ENCODE results near the gene TMEM266.

TMEM266 gene

DNA sequence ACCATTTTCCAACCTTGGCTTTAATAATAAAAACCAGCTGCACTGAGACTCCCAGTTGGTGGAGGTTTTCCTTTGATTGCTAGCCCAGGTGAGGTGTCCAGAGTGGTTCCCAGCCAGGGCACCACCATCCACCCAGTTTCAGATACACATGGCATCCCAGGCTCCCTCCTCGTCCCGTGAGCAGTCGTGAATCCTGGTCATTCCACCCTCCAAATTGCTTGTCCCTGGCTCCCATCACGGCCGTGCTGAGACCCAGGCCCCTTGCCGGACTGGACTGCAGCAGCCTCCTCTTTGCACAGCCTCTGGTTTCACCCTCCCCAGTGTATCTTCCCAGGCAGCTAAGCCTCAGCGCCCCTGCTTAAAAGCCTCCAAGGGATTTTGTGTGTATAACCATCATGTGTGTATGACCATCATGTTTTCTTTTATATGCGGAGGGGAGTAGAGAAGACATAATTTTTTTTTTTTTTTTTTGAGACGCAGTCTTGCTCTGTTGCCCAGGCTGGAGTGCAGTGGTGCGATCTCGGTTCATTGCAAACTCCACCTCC is 145.2 kb downstream of the TMEM266 start:
- CTCF ChIA-PET = no interaction called here
- TF ChIP-seq FOXA1 (IDR thresholded peaks at IDR 0.05) = no peak
- no peak for TF ChIP-seq FOXK2 (IDR thresholded peaks at IDR 0.05)
- no peak for TF ChIP-seq SP1 (IDR thresholded peaks at IDR 0.05)
- TF ChIP-seq BHLHE40 (IDR thresholded peaks at IDR 0.05; ENCODE audit: borderline replicate concordance) = no peak
- no peak for TF ChIP-seq LEF1 (IDR thresholded peaks at IDR 0.05; ENCODE audit: borderline replicate concordance)
- TF ChIP-seq ELF4 (IDR thresholded peaks at IDR 0.05) = no peak
- no peak for DNase-seq (ENCODE audit: extremely low spot score)
- POLR2A ChIA-PET = no interaction called here

DNA sequence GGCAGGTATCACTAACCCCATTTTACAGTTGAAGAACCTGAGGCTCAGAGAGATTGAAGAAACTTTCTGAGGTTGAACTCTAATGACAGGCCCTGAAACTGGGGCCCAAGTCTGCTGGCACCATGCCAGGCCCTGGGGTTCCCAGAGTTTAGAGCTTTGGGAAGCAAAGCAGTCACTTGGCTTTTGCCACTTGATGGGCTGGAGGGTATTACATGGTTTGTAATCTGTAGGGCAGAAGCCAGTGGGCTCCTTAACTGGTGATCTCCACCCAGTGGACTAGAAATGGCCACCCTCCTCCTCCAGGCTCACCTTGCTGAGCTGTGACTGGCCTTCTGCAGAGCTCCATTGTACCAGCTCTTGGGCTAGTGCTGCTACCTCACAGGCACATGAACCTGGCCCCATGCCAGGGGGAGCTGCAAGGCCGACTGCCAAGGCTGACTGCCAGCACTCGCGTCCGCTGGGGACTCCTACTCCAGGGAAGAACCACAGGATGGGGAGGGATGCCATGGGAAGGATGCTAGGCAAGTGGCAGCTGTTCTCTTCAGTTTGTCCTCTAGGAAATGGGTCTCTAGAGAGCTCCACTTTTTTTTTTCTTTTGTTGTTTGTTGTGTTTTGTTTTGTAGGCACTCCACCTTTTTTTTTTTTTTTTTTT is 146.7 kb downstream of the TMEM266 start:
- ChIA-PET CTCF (no interaction called here), POLR2A (interaction anchor here (0.6 kb wide), 1 partner anchor 255 kb away, joined by 3 read pairs; no protein-coding TSS in a partner anchor)
- no peak for DNase-seq (ENCODE audit: extremely low spot score)
- TF ChIP-seq FOXK2 (IDR thresholded peaks at IDR 0.05) (no peak), BHLHE40 (IDR thresholded peaks at IDR 0.05; ENCODE audit: borderline replicate concordance) (no peak)

DNA sequence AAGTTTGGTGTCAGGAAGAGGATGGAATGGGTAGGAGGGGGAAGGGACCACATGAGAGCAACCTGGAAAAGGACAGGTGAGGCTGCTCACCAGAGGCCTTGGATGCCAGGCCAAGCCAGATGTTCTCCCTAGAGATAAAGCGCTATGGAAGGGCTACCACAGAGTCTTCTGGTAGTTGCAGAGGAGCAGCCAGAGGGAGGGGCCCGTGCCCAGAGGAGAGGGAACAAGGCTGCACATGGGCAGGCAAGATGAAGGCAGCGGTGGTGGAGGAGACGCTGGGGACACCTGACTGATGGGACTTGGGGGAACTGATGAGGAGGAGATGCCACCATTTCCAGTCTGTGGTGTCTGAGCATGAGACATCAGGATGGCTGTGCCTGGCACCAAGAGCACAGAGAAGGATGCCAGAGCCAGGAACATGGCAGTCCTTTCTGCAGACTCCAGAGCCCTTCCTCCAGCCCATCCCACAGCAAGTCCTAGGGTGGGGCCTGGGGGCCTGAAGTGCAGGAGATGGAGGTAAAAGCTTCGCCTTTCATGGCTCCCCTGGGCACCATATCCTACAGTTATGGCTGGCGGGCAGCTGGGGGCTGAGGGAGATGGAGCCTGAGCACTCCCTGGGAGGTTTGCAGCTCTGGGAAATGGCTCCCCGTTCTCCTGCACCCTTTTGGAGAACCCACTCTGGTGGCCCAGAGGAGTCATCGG is 148.4 kb downstream of the TMEM266 start:
- ChIA-PET POLR2A (no interaction called here), CTCF (no interaction called here)
- DNase-seq (ENCODE audit: extremely low spot score) = no peak
- TF ChIP-seq FOXA1 (IDR thresholded peaks at IDR 0.05) (no peak), FOXK2 (IDR thresholded peaks at IDR 0.05) (no peak)
- TF ChIP-seq, protein P1, sequence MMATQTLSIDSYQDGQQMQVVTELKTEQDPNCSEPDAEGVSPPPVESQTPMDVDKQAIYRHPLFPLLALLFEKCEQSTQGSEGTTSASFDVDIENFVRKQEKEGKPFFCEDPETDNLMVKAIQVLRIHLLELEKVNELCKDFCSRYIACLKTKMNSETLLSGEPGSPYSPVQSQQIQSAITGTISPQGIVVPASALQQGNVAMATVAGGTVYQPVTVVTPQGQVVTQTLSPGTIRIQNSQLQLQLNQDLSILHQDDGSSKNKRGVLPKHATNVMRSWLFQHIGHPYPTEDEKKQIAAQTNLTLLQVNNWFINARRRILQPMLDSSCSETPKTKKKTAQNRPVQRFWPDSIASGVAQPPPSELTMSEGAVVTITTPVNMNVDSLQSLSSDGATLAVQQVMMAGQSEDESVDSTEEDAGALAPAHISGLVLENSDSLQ (IDR thresholded peaks at IDR 0.05) = no peak

DNA sequence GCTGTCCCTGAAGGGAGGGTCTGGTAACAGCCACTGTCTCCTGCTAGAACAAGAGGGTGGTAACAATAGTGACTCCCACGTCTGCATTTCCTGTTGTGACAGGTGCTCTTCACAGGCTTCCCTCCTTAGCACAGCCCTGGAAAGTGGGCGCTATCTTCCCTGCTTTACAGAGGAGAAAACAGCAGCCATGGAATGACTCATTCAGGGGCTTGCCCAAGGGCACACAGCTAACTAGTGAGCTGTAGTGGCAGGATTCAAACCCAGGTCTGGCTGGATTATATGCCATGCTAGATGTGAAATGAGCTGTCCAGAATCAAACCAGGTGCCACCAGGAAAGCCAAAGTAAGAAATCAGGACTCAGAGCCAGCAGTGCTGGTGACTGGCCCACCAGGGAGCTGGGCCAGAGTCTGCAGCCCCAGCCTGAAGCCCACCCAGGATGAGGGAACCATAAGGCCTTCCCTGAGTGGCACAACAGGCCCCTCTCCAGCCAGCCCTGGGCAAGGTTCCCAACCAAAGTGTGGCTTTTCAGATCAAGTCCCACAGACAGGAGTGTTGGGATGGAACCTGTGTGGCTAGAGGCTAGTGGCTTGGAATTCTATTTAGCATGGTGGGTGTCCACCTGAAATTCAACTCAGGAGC is 149.1 kb downstream of the TMEM266 start:
- TF ChIP-seq, protein P1 (IDR thresholded peaks at IDR 0.05) = no peak
- TF ChIP-seq ELF4 (IDR thresholded peaks at IDR 0.05) (no peak), ZNF384 (IDR thresholded peaks at IDR 0.05) (no peak), BHLHE40 (IDR thresholded peaks at IDR 0.05; ENCODE audit: borderline replicate concordance) (no peak), CTBP1 (IDR thresholded peaks at IDR 0.05; ENCODE audit: borderline replicate concordance) (no peak), SUZ12 (IDR thresholded peaks at IDR 0.05) (no peak), TARDBP (IDR thresholded peaks at IDR 0.05) (no peak), FOXA1 (IDR thresholded peaks at IDR 0.05) (no peak), NFRKB (IDR thresholded peaks at IDR 0.05) (no peak), LEF1 (IDR thresholded peaks at IDR 0.05; ENCODE audit: borderline replicate concordance) (no peak), ARNT (IDR thresholded peaks at IDR 0.05) (no peak), L3MBTL2 (conservative IDR thresholded peaks at IDR 0.05) (no peak), FOXM1 (IDR thresholded peaks at IDR 0.05; ENCODE audit: borderline replicate concordance) (no peak)
- ChIA-PET CTCF (no interaction called here), POLR2A (interaction anchor here (0.5 to 1.1 kb wide), 2 partner anchors 9 to 71 kb away, joined by 3 read pairs; no protein-coding TSS in a partner anchor)
- no peak for DNase-seq (ENCODE audit: extremely low spot score)

DNA sequence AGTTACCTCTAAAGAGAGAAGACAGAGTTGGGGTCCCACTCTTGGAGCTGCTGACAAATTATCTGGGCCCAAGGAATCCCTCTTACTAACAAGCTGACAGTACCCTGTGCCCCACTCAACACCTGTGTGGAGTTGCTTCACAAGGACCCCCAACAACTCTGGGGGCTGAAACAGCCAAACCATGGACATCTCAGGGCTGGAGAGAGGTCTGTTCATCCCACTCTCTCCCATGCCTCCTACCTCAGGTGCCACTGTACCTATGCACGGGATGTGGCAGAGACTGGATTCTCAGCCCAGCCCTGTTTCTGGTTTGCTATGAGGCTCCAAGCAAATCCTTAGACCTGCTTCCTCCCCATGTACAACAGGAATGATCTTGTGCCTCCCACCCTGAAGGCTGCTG is 149.7 kb downstream of the TMEM266 start:
- no peak for DNase-seq (ENCODE audit: extremely low spot score)
- TF ChIP-seq, protein P1 (IDR thresholded peaks at IDR 0.05) = no peak
- TF ChIP-seq HDGF (IDR thresholded peaks at IDR 0.05; ENCODE audit: borderline replicate concordance) = no peak
- TF ChIP-seq FOXK2 (IDR thresholded peaks at IDR 0.05) = no peak
- TF ChIP-seq LEF1 (IDR thresholded peaks at IDR 0.05; ENCODE audit: borderline replicate concordance) = no peak
- TF ChIP-seq SUZ12 (IDR thresholded peaks at IDR 0.05) = no peak
- no peak for TF ChIP-seq ARNT (IDR thresholded peaks at IDR 0.05)
- no peak for TF ChIP-seq CTBP1 (IDR thresholded peaks at IDR 0.05; ENCODE audit: borderline replicate concordance)
- no peak for TF ChIP-seq SP1 (IDR thresholded peaks at IDR 0.05)
- TF ChIP-seq ZNF384 (IDR thresholded peaks at IDR 0.05) = no peak
- TF ChIP-seq L3MBTL2 (conservative IDR thresholded peaks at IDR 0.05) = no peak
- no peak for TF ChIP-seq BHLHE40 (IDR thresholded peaks at IDR 0.05; ENCODE audit: borderline replicate concordance)
- TF ChIP-seq ELF4 (IDR thresholded peaks at IDR 0.05) = no peak
- TF ChIP-seq FOXA1 (IDR thresholded peaks at IDR 0.05) = no peak
- TF ChIP-seq NFRKB (IDR thresholded peaks at IDR 0.05) = no peak
- no peak for TF ChIP-seq TARDBP (IDR thresholded peaks at IDR 0.05)
- TF ChIP-seq FOXM1 (IDR thresholded peaks at IDR 0.05; ENCODE audit: borderline replicate concordance) = no peak
- CTCF ChIA-PET = interaction anchor here (0.7 kb wide), 1 partner anchor 26 kb away, joined by 3 read pairs; no protein-coding TSS in a partner anchor
- POLR2A ChIA-PET = interaction anchor here (1.1 kb wide), 1 partner anchor 9 kb away, joined by 3 read pairs; no protein-coding TSS in a partner anchor

DNA sequence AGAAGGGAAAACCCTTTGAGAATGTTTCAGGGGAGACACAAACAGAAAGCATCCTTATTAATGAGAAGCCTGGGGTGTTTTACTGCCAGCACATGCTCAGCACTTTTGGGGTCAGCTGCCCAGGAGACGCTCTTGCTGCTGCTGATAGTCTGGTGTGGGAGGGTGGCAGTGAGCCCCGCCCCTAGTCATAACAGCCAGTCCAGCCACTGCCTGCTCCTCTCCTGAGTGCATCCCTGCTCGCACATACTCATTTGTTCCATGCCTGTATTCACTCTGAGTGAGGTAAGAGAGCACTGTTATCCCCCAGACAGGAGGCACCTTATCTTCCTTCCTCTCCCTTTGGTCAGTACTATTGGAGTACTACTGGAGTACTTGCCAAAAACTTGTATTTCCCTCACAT is 150.2 kb downstream of the TMEM266 start:
- POLR2A ChIA-PET = interaction anchor here (1.1 kb wide), 1 partner anchor 10 kb away, joined by 3 read pairs; no protein-coding TSS in a partner anchor

More for the DNA sequence above, 150.2 kb downstream of the TMEM266 start:
- CTCF ChIA-PET = interaction anchor here (0.7 kb wide), 1 partner anchor 25 kb away, joined by 3 read pairs; no protein-coding TSS in a partner anchor
- TF ChIP-seq FOXM1 (IDR thresholded peaks at IDR 0.05; ENCODE audit: borderline replicate concordance) (no peak), NFRKB (IDR thresholded peaks at IDR 0.05) (no peak), BHLHE40 (IDR thresholded peaks at IDR 0.05; ENCODE audit: borderline replicate concordance) (no peak), CTBP1 (IDR thresholded peaks at IDR 0.05; ENCODE audit: borderline replicate concordance) (no peak), ZNF384 (IDR thresholded peaks at IDR 0.05) (no peak), SP1 (IDR thresholded peaks at IDR 0.05) (no peak), FOXA1 (IDR thresholded peaks at IDR 0.05) (no peak)
- no peak for DNase-seq (ENCODE audit: extremely low spot score)
